CD4-positive, alpha-beta T cell treated with Interleukin-17A for 1 hour (primary cell): ENCODE measurements around the gene NCK1.
"Not testable (repeated sequence)": the region's sequence is repeated elsewhere in the genome, so short reads cannot be mapped to it uniquely, and the experiment has no call there.

Source experiments
- DNase-seq: peaks from one replicate; pipeline ENCODE4 v3.0.0-alpha.2; 2020

Gene NCK1

GRCh38 chr3:136949708-136950107 is 87.7 kb downstream of the NCK1 start:
- DNase-seq, result no peak

GRCh38 chr3:136950623-136951022 is 88.6 kb downstream of the NCK1 start:
- no peak for DNase-seq

GRCh38 chr3:136952292-136952691 is 90.3 kb downstream of the NCK1 start:
- no peak for DNase-seq

- no peak for DNase-seq
Observed at GRCh38 chr3:136954251-136954650, 92.2 kb downstream of the NCK1 start.

GRCh38 chr3:136954980-136955780 is 93.2 kb downstream of the NCK1 start:
- DNase-seq, result no peak

GRCh38 chr3:136955813-136956212 is 93.8 kb downstream of the NCK1 start:
- no peak for DNase-seq

GRCh38 chr3:136956971-136957370 is 95.0 kb downstream of the NCK1 start:
- no peak for DNase-seq

- no peak for DNase-seq
Observed at GRCh38 chr3:136957751-136958288, 95.8 kb downstream of the NCK1 start, which contains the start of gene IL20RB. IL20RB (plus strand) TSS chr3:136957983; CDS start chr3:136958114, 131 bp downstream.

GRCh38 chr3:136958939-136959338 is 96.9 kb downstream of the NCK1 start:
- no peak for DNase-seq

- no peak for DNase-seq
Observed at GRCh38 chr3:136959599-136959998, 97.6 kb downstream of the NCK1 start.

- no peak for DNase-seq
Observed at GRCh38 chr3:136960838-136961836, 99.1 kb downstream of the NCK1 start.

- DNase-seq, result no peak
Observed at GRCh38 chr3:136962927-136963326, 100.9 kb downstream of the NCK1 start.

- not testable (repeated sequence) for DNase-seq
Observed at GRCh38 chr3:136969539-136969938, 107.5 kb downstream of the NCK1 start.

- no peak for DNase-seq
Observed at GRCh38 chr3:136973352-136973751, 111.3 kb downstream of the NCK1 start.

GRCh38 chr3:136974670-136975069 is 112.7 kb downstream of the NCK1 start:
- DNase-seq, result no peak

GRCh38 chr3:136979204-136979603 is 117.2 kb downstream of the NCK1 start:
- DNase-seq, result no peak

GRCh38 chr3:136979684-136980083 is 117.7 kb downstream of the NCK1 start:
- DNase-seq, result no peak

GRCh38 chr3:136982033-136982432 is 120.0 kb downstream of the NCK1 start:
- DNase-seq, result no peak

GRCh38 chr3:136982520-136983138 is 120.6 kb downstream of the NCK1 start:
- DNase-seq, result no peak

- DNase-seq, result no peak
Observed at GRCh38 chr3:136984837-136985236, 122.8 kb downstream of the NCK1 start.

- DNase-seq, result not testable (repeated sequence)
Observed at GRCh38 chr3:136987398-136987980, 125.5 kb downstream of the NCK1 start.

GRCh38 chr3:136988651-136989050 is 126.6 kb downstream of the NCK1 start:
- DNase-seq, result no peak
